OCI-M1 (cell line): Measurements from ENCODE around the gene LAMA5.
A peak's percentile ranks its signal among the peaks of the same experiment; 100 is the strongest.

Experiments used
- DNase-seq: peaks from one replicate; lab custom pipeline; 2025; lab: John Stamatoyannopoulos, UW

Gene LAMA5

DNA sequence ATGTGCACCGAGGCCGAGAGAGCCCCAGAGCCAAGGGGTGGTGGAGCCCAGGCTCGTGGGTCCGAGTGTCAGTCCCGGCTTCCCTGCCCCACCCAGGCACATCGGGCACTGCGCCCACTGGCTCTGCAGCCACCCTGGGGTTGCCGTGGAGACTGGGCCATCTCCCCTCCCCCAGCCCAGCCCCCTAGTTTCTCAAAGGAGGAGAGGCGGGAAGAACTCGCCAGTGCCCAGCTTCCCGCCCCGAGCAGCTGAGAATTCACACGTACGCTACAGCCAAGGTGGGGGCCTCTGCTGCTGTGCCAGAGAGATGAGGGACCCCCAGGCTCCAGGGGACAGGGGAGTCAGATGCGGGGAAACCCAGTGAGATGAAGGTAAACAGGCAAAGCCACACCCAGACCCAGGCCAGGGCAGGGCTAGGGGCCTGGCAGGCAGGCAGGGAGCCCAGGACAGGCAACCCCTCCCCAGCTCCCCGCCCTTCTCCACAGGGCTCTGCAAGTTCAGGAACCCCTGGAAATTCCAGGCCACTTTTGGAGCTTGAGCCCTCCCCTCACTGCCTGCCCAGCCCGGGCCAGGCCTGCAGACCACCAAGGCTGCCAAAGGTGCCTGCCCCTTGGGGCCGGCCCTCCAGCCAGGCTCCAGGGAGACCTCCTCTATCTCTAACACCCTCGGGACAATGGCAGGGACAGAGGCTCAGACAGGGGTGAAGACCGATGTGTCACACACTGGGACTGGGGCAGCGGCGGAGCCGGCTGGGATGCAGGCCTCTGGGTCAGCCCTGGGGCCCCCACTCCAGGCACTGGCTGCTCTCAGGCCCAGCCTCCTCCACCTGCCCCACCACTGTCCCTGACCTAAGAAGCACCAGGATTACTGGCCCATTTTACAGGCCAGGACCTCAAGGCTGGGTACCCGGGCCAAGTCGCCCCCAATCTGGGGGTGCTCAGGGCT, 6.0 kb downstream of the LAMA5 start:
- no peak for DNase-seq

DNA sequence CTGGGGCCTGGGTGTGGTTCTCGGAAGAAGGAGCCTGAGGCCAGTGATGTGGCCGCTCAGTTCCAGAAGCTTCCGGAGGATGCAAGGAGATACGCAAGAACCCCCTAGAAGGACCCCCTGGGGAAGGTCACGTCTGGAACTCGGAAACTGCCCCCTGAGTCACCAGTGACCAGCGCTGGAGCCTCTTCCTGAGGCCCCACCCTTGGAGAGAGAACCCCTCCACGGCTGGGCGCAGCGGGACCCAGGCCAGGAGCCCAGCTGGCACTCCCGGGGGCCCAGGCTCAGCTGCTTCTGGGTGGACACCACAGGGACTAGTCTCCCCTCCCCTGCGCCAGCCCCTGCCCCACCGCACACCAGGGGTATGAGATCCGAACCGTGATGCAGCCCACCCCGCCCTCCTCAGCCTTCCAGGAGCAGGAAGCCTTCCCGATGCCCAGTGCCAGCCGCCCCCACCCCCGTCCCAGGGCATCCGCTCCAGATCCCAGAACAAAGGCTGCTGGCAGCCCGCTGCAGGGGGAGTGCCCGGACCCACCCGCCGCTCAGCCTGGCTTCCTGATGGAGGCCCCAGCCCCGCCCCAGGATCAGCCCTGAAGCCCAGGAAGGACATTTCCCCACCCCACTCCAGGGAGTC, 7.5 kb downstream of the LAMA5 start:
- no peak for DNase-seq

DNA sequence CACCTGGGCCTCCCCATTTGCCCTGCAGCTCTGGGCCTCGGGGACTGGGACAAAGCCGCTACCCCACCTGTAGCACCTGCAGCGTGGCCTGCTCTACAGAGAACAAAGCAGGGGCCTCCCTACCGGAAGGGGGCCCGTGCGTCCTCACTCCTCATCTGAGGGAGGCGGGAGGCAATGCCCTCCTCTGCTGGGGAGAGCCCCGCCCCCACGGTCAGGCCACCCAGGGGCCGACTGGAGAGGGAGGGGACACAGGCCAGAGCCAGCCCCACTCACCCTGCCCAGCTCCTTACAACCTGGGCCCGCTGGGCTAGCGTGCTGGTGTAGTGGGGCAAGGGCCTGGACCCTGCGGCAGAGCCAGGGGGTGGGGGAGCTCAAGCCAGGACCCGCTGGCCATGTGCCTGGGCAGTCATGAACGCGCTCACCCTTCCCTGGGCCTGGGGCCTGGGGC, 8.0 kb downstream of the LAMA5 start:
- no peak for DNase-seq

DNA sequence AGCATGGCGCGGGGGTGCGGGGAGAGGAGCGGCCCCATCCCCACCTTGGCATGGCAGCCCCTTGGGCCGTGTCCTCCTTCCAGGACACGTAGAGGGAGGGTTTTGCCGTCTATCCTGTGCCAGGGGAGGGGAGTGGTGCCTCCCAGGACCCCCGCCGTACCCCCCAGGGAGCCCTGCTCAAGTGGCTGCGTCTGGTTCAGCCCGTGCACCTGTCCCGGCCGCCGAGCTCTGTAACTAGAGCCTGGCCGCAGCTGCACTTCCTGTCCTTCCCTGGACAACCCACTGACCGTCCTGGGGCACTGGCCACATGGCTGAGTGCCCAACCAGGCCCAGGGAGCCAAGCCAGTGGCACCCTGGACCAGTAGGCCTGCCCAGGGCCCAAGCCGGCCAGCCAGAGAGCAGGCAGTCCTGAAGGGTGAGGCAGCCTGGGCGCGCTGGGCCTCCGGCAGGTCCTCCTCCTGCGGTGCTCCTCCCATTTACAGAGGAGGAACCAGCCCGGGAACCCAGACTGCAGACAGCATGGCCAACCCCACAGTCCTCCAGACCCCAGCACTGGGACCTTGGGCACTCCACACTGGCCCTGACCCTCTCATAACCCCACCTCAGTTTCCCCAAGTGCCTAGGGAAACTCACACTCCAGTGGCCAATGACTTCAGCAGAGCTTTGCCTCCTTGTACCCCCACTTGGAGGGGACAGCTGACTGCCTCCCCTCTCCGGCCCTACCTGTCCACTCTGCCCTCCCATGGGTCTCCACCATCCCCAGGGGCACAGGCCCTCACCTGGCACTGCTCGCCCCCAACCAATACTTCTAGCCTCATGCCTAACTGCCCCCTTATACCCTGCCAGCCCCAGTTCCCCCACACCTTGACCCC, 8.7 kb downstream of the LAMA5 start:
- DNase-seq: no peak

DNA sequence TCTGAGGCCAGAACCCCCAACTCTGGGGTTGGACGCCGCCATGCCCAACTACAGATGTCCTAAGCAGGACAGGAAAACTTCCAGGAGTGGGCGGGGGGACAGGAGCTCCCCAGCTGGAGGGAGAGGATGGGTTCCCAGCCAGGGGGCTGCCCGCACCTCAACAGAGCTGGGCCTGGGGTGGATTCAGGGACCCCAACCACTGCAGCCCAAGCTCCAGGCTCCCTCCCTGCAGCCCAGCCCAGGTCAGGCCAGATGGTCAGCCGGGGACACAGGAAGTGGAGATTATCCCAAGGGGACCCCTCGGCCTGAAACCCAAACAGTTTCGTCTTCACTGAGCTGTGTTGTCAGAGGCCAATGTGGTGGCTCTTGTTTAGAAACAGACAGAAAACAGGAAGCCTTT, 9.4 kb downstream of the LAMA5 start:
- DNase-seq: no peak

DNA sequence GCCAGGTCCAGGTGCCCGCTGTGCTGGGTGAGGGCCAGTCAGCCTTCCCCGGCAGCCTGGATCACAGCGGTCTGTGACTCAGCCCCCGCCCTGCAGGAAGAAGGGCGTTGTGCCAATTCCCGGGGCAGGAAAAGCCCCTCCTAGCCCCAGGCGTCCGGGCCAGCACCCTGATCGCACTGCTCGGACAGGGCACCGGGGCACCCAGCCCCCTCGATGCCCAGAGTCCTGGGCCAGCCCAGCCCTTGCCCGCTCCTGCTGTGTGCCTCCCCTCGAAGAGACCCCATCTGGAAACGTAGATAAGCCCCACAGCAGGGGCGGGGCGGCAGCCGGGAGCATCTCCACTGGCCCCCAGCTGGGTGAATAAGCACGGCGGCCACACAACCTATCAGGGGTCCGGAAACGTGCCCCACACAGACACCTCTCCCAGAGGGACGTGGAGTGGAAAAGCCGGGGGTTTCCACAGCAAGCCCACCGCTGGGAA, 9.9 kb downstream of the LAMA5 start:
- peak; percentile 61 for DNase-seq

DNA sequence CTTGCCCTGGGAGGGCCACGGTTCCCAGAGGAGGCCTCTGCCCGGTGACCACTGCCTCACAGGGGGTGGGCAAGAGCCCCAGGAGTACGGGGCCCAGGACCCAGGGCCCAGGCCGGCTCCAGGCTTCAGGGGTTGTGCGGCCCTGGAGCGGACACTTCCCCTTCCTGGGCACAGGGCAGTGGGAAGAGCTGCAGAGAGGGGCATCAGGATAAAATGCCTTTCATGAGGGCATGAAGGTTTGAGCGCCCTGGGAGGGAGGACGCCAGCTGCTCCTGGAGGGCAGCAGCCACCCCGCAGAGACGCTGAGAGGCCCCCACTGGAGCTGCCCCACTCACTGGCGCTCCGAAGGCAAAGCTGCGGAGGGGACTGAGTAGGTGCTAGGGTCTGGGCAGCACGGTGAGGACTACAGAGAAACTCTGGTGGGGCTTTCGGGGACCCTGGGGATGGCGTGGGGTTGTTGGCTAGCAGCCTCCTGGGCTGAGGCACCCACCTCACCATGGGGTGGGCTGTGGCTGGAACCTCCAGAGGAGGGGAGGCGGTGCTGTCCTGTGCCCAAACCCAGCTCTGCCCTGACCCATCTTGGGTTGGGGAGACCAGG, 10.4 kb downstream of the LAMA5 start:
- DNase-seq: no peak

DNA sequence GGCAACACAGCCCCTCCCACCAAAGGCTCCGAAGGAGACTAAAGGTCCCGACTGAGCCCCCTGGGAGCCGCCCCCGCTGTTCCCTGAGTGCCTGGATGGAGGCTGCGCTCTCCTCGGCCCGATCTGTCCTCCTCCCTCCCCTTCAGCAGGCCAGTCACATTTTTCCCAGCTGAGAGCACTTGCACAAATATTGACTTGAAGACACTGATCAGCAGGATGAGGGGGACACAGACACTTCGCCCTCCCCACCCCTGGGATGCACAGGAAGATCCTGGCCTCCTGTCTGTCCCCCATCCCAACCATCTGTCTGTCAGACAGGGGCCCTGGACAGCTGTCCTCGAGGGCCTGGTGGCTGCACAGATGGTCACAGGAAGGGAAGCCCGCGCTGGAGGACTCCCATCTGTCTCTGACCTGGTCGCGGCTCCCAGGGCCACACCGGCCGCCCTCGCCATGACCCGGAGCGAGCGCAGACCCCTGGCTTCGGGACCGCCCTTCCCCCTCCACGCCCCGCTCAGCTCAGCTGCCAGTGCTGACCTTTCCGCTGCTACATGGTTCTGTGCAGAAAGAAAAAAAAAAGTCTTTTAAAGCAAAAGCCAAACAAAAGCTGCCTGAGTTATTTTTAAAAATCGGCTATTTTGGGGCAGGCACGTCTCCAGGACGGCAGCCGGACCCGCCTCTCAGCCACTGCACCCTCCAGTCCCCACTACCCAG, 11.1 kb downstream of the LAMA5 start:
- no peak for DNase-seq

DNA sequence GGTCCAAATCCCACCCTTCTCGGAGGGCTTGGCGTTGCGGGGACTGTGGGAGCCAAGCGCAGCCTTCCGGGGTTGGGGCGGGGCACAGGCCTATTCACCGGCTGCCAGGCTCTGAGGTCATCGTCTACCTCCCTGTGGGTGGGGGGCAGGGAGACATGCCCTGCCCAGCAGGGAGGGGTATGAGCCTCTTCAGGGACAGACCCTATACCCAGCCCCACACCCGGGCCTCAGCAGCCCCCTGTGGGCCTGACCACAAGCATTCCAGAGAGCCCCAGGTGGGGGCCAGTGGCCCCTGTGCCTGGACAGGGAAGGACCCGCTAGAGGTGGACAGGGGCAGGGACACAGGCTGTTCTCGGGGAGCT, 11.6 kb downstream of the LAMA5 start:
- no peak for DNase-seq

DNA sequence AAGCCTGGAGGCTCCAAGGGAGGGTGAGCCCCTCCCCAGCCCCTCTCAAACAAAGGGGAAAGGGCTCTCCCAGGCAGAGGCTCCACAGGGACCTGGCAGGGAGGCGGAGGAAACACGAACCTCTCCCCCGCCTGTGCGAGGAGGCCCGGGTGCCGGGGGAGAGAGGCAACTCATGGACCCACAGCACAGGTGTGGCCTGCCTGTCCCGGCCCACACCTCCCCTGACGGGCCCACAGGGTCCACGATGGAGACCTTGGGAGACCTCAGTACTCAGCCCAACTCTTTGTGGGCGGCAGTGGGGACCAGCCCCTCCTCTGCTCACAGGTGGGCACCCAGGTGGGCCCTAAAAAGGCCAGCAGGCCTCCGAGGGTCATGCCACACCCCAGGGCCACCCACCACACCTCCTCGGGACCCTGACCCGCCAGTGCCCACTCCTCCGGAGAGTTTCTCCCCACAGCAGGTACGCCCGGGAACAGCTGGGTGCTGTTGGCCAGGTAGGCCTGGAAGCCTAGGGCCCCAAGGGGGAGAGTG, 12.2 kb downstream of the LAMA5 start:
- no peak for DNase-seq

DNA sequence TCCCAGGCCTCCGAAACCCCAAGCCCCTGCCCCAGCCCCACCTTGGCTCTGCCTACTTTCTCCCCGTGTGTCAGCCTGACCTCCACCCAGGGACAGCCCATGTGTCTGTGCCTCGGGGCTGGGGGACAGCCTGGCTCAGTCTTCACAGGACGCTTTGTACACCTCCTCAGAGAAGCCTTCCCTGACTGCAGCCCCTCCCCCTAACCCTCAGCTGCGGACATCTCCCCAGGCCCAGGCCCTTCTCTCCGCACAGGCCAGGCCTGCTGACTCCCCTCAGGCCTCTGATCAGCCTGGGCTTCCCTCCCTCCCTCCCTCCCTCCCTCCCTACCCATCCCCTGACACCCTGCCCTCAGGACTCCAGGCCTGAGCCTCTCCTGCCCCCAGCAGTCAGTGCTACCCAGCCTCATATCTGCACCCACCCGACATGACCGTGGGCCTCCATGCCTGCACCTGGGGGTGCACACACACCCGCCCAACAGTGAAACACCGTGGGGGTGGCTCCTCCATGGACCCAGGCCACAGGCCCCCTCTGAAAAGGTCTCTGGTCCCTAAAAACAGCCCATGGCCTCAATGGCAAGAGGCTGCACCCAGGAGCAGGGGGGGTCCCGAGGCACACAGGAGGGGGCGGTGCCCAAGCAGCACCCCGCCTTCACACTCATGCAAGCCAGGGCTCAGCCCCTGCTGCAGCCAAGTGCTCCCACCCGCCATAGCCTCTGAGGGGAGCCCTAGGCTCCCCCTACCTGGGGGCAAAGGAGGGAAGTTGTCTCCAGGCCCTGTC, 12.9 kb downstream of the LAMA5 start:
- DNase-seq: no peak

DNA sequence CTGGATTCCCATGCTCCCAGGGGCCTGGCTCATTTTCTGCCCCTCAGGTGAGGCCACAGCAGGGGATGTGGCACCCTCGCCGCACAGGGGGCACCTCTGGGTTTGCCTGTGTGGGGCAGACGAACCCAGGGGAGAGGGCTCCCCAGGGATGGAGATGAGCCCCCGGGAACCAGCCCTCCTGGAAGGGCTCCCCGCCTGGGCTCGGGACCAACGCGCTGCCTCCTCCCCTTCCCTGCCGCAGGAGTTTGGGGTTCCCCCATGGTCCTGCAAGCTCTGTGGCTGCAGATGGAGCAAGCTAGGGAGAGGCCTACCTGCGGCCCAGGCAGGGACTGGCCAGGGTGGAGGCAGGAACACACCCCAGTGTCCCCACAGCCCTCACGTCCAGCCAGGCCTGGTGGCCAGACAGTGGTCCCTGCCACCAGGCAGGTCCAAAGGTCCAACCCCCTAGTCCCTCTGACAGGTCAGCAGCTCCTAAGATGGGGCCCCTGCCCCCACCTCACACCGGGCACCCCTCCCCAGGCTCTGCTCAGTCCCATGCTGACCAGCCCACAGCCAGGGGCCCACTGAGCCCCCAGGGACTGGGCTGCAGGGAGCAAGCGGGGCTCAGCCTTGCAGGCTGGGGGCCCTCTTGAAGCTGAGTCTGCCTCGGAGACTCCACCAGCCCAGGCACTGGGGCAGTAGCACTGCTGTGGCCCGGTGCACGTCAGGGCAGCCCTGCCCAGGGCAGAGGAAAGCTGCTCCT, 13.7 kb downstream of the LAMA5 start:
- DNase-seq: no peak

DNA sequence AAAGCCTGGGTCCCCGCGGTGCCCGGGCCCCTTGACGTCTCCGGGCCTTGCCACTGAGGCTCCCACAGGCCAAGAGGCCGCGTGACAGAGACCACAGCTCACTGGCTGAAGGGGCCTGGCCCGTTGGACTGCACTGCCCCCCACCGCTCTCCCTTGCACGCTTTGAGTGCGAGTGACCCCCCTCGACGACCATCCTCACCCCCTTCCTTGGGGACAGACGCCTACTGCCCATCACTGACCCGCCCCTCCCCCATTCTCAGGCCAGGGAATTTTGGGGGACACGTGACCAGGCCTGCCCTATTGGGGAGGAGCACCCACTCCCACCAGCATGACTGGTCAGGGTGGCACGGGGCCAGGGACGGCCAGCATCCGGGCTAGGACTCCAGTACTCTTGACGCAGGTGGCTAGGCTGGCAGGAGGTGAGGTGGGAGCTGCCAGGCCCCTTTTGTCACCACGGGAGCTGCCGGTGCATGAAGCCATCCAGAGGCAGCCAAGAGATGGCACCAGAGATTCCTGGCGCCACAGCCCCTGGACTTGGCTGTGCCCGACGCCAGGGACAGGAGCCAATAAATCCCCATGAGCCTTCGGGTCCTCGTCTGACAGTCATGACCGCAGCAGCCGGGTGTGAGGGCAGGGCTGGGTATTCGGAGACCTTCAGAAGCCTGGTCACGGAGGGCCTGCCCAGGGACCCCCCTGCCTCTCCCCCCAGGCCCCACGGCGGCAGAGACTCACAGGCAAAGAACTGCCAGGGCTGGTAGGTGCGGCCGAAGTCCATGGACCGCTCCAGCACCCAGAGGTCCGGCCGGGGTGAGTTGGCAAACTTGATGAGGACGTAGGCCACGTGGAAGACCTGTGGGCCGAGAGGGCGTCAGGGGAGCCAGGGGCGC, 14.5 kb downstream of the LAMA5 start:
- DNase-seq: no peak

DNA sequence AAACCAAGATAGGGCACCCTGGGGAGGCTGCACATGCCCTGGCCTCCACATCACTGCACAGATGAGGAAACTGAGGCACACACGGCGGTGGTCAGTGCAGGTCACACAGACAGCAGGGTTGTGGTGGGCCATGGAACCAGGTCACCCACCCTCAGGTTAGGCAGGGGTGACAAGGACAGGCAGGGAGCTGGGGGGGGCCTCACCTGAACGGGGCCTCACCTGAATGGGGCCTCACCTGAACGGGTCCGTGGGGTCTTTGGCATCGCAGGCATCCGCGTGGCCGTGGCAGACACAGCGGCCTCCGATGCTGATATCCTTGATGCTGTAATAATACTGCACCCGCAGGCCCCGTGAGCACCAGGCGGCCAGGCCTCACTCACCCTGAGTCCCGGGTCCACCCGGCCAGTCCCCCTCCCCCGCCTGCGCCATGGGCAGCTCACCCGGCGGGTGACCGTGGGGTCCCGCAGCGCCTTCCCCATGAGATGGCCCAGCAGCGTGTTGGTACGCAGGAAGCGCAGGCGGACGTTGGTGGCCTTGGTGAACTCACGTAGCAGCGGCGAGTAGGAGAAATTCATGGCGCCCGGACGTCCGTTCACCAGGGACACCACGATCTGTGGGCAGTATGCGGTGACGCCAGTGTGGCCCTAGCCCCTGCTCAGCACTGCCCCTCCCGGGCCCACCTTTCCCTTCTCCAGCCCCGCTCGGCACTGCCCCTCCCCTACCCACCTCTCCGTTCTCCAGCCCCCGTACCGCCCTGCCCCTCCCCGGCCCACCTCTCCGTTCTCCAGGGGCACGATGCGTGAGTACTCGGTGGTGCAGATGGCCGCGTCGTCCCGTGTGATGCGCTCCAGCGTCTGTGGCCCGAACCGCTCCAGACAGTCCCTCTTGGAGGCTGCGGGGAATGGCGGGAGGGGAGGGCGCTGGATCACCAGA, 15.4 kb downstream of the LAMA5 start:
- DNase-seq: no peak

DNA sequence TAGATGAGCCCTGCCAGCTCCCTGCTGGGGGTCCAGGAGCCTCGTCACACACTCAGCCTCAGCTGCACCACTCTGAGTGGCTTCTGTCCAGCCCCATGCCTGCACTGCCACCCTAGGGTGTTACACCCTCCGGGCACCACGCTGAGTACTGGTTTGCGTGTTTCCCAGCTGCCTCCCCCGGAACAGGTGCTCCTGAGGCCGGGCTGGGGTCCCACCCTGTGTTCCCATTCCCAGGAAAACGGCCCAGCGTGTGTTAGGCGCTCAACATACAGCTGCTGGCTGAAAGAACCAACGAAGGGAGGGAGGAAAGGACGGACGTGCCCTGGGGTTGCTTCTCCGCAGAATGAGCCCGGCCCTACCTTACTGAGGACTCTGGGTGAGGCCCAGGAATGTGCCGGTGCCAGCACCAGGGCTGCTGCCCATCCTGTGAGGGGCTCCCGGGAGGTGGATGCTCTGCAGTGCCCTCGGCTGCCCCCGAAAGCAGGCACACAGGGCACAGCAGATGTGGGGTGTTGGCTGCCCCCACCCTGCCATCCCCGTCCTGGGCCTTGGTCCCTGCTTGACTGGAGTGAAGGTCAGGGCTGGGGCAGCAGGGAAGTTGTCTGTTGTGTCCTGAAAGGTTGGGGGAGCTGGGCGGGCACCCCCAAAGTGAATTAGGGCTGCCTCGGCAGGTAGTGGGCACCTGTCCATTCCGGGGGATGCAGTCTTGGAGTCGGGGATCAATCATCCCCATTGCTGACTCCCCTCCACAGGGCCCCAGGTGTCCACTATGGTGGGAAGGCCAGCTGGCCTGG, 16.3 kb downstream of the LAMA5 start:
- DNase-seq: no peak

DNA sequence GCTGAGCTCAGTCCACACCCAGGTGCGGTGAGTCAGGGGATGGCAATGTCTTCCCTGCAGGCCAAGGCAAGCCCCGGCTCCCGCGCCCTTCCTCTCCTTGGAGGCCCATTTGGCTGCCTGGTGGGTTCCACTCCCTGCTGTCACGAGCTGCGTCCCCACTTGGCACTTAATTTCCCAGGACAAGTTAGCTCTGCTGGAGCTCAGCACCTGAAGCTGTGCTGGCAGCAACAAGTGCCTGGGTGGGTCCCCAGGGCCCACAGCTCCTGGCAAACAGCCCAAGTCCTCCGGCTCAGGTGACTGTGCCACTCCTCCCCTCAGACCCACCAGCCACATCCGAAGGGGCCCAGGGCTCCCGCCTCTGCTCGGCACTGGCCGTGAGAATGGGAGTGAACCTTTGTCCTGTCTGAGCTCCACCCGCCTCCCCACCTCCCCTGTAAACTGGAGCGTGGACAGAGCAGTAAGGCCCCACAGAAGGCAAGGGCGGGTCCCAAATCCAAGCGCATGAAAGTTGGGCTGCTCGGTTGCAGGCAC, 16.9 kb downstream of the LAMA5 start:
- DNase-seq: no peak
